GM12872 (cell line): ENCODE measurements around the gene CADM2.

ENCODE experiments used
- TF ChIP-seq, protein P1 (sequence below): IDR thresholded peaks from 3 replicates; pipeline ENCODE4 v1.5.1; 2011; ENCODE audit warnings: low read depth, mild to moderate bottlenecking, low read length, moderate library complexity; ENCODE audit not compliant: insufficient read depth

The CADM2 gene

DNA sequence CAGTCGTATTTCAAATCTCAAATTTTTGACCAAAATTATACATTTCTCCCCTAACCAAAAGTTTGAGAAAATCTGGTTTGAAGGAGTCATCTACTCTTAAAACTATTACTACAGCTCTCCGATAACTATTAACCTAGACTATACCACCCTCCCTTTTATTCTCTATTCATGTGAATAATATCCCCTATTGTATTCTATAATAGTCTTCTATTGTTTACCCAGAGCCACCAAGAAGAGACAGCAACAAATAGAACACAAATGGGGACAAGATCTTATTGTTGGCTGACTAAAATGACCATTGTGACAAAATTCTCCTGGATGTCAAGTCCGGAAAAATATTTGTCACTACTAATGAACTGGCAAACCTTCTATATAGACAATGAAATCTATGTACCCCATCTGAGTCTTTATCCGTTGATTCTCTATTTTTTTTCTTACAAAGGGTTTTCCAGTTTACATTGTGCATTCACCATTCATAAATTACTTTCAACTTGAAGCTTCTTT, 618.0 kb downstream of the CADM2 start:
- TF ChIP-seq, protein P1, sequence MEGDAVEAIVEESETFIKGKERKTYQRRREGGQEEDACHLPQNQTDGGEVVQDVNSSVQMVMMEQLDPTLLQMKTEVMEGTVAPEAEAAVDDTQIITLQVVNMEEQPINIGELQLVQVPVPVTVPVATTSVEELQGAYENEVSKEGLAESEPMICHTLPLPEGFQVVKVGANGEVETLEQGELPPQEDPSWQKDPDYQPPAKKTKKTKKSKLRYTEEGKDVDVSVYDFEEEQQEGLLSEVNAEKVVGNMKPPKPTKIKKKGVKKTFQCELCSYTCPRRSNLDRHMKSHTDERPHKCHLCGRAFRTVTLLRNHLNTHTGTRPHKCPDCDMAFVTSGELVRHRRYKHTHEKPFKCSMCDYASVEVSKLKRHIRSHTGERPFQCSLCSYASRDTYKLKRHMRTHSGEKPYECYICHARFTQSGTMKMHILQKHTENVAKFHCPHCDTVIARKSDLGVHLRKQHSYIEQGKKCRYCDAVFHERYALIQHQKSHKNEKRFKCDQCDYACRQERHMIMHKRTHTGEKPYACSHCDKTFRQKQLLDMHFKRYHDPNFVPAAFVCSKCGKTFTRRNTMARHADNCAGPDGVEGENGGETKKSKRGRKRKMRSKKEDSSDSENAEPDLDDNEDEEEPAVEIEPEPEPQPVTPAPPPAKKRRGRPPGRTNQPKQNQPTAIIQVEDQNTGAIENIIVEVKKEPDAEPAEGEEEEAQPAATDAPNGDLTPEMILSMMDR, result no peak

DNA sequence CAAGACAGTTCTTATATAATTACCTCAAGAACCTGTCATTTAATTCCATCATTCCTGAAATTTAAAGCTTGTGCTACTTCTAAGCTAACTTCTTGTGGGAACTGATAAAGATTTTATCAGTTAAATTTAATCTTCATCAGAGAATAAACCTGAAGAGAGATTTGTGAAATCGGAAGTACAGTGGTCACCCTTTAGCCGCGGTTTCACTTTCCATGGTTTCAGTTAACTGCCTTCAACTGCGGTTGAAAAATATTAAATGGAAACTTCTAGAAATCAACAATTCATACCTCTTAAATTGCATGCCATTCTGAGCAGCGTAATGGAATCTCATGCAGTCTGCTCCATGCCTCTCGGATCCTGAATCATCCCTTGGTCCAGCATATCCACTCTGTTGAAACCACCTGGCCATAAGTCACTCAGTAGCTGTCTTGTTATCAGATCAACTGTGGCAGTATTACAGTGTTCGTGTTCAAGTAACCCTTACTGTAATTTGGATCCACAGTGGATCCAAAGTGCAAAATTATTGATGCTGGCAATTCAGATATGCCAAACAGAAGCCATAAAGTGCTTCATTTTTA, 626.1 kb downstream of the CADM2 start:
- TF ChIP-seq, protein P1, result no peak

DNA sequence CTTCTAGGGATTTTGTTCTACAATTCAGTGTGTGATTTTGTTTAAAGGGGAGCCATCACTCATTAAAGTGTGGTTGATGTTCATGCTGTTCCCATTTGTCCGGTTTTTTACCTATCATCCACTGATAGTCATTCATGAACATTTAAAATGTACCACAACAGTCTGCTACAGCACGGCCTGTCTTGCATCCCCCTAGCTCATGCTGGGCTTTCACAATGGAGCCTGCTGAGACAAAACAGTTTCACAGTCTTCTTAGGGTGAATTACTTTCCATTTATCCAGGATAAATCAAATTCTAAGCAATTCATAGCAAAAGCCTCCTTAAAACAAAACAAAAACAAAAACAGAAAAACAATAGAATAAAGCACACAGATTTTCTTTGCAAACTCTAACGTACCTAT, 627.2 kb downstream of the CADM2 start:
- TF ChIP-seq, protein P1, result no peak

DNA sequence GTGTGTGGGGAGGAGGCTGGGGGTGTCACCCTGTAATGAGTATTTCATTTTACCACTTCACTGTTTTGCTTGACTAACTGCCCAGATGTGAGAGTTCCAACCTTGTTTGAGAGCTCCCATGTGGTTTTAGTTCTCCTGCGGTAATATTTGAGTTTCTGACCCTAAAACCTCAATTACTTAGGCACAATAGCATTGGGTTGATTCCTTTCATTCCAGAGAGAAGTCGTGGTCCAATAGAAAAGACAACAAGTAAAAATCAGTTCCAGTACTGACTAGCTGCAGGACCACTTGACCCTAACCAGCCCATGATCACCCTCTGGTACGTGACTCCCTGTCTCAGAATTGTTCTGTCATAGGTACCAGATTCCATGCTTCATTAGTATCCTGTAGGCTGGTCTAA, 630.4 kb downstream of the CADM2 start:
- TF ChIP-seq, protein P1, result no peak

DNA sequence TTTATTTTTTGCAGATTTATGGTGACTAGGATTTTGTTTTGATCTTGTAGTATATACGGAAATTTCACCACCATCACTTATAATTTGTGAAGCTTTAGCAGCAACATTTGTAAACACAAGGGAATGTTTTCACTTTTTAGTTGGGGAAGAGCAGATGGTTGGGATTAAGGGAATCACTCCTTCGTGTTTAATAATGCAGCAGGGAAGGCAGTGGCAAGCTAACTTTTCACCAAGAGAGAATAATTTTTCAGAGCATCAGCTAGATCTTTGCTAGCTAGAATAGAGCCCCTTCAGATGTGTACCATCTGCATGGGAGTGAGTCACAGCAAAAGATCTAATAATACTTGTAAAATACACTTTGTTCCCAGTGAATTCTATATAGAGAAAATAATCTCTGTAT, 632.7 kb downstream of the CADM2 start:
- TF ChIP-seq, protein P1, result no peak

DNA sequence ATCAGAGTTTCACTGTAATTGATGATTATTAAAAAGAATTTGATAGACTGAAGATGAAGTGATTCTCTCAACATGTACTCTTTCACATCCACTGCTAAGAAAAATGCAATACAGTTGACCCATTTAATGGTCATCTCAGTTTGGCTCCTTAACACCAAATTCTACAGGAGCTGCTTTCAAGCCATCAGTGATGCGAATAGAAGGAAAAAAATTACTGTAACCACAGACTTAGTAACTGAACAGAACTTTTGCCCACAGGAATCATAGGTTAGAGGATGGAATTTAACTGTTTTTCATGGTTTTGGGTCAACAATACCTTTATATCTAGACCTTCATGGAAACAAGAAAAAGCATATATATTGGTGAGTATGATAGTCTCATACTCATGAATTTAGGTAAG, 633.5 kb downstream of the CADM2 start:
- TF ChIP-seq, protein P1, result no peak

DNA sequence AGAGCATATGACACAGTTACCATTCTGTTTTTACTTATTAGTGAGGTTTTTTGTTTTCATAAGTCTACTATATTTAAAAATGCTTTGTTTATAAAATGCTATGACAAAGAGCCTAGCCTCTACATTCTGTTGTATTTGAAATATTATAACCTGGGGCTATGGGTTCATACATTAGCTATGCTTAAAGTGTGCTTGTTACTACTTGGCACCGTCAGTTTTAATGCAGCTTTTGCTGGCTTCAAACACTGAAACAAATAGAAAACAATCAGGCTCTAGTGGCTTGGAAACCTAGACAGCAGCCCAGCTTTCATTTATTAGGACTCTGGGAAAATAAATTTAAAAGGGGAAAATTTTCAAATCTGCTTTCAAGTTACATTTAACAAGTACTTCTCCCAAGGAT, 635.9 kb downstream of the CADM2 start:
- TF ChIP-seq, protein P1, result no peak

DNA sequence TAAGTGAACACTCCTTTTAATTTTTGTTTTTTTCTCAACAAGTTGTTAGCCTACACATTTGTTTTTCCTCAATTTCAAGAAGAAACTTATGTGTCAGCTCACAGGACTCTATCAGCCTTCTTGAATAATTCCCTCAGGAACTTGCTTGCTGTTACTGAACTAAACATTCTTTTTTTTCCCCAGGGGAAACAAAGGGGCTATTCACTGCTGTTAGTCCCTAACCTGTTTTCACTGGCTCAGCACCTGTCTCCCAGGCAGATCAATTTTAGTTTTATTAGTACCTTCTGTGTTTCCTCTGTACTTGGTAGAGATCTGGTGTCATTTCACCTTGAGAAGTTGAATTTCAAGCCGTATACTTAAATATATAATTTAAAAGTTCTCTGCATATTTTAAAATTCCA, 644.6 kb downstream of the CADM2 start:
- TF ChIP-seq, protein P1, result no peak
